AG04449 (cell line): Measurements from ENCODE around the gene WSCD2.

ENCODE experiments used
- CTCF ChIA-PET: fragments of 350-600 bp; formaldehyde crosslinking; extraction: SDS; loops from one replicate; lab custom pipeline; 2021; ENCODE audit warnings: antibody characterized with exemption; lab: Yijun Ruan, JAX
- POLR2A ChIA-PET: fragments of 400-600, 350-600 bp; formaldehyde crosslinking; extraction: SDS; loops from one replicate; lab custom pipeline; 2020; ENCODE audit warnings: antibody characterized with exemption, inconsistent platforms; lab: Yijun Ruan, JAX
- DNase-seq: peaks from one replicate; pipeline ENCODE4 v3.0.0-alpha.2; 2010; ENCODE audit warnings: low read depth, low spot score
- H3K4me3 ChIP-seq: 2 replicates; pipeline ENCODE4 v1.5.1; 2011; ENCODE audit warnings: low read depth, mild to moderate bottlenecking, control low read depth, low read length
- CTCF ChIP-seq: IDR thresholded peaks from one replicate; pipeline ENCODE4 v1.5.1; 2011; ENCODE audit warnings: mild to moderate bottlenecking, moderate library complexity, low read length, control low read depth, inconsistent platforms; ENCODE audit not compliant: insufficient read depth; ENCODE audit errors: missing control alignments

WSCD2 gene

GRCh38 chr12:108253540-108253939 lies 124.5 kb downstream of the WSCD2 start:
- ChIA-PET POLR2A (no interaction called here), CTCF (no interaction called here)
- no peak for DNase-seq

GRCh38 chr12:108254030-108254429 lies 124.9 kb downstream of the WSCD2 start:
- no peak for TF ChIP-seq CTCF
- H3K4me3 ChIP-seq = no peak overlapping the region
- ChIA-PET POLR2A (no interaction called here), CTCF (no interaction called here)
- no peak for DNase-seq

More at GRCh38 chr12:108253540-108253939, 124.5 kb downstream of the WSCD2 start:
- no peak for TF ChIP-seq CTCF
- H3K4me3 ChIP-seq = no peak overlapping the region

- POLR2A ChIA-PET = no interaction called here
- TF ChIP-seq CTCF = no peak
- CTCF ChIA-PET = no interaction called here
- no peak for DNase-seq
- H3K4me3 ChIP-seq = no peak overlapping the region
Observed at GRCh38 chr12:108254517-108255251, 125.6 kb downstream of the WSCD2 start.

DNA sequence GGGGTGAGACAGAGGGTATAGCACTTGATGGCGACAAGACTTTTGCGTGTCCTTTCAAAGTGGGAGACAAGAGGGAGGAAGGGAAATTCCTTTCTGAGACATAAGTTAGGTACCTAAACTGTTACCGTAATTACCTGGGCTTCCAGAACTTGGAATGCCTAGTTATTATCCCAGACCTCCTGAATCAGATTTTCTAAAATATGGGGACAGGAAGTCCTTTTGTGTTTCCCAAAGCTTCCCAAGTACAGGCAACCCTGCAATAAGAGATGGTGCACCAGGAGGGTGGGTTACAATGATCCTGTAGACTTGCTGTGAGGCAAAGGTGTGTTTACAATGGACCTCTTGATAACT lies 126.1 kb downstream of the WSCD2 start:
- POLR2A ChIA-PET = no interaction called here
- TF ChIP-seq CTCF = no peak
- CTCF ChIA-PET = no interaction called here

DNA sequence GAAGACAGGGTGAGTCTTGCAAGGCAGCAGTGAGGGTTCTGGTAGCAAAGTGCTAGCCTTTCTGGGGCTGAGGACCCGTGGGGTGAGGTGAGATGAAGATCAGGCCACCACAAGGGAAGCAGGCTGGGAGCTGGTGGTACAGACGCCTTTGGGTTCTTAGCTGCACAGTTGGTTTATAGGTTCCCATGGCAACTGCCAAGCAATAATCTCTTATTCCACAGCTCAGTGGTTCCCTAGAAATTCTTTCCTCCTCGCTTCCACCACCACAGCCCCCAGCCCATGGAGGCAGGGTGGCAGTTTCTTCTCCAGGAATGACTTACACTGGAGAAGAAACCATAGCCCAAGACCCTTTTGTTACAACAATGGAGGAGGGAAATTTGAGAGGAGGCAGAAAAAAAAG lies 127.9 kb downstream of the WSCD2 start:
- no peak for DNase-seq
- ChIA-PET POLR2A (no interaction called here), CTCF (no interaction called here)
- TF ChIP-seq CTCF = no peak
- H3K4me3 ChIP-seq = no peak overlapping the region

More for the DNA sequence above, 126.1 kb downstream of the WSCD2 start:
- H3K4me3 ChIP-seq = no peak overlapping the region
- DNase-seq = no peak

DNA sequence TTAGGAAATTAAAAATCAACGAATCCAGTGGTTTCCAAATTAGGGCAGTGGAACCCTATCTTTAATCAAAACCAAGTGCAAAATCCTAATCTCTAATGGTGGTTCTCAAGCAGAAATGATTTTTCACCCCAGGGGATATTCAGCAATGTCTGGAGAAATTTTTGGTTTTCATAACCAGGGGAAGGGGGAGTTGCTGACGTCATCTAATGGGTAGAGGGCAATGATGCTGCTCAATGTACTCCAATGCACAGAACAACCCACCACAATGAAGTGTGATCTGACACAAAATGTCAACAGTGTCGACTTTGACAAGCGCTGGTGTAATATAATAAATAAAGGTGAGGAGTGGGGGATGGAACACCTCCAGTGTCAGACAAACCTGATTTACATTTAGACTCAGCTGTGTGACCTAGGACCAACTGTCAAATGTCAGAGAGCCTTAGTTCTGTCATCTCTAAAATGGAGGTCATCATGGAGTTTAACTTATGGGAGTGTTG lies 128.6 kb downstream of the WSCD2 start:
- no peak overlapping the region for H3K4me3 ChIP-seq
- POLR2A ChIA-PET = no interaction called here
- CTCF ChIA-PET = no interaction called here
- no peak for DNase-seq
- no peak for TF ChIP-seq CTCF
